GM13977 (cell line): Measurements from ENCODE around the gene COP1.

Experiments
- DNase-seq: peaks from one replicate; pipeline ENCODE4 v3.0.0; 2012; ENCODE audit warnings: low spot score
- CTCF ChIP-seq: IDR thresholded peaks from 2 replicates; pipeline ENCODE4 v1.5.1; 2012; ENCODE audit warnings: mild to moderate bottlenecking, control low read depth; ENCODE audit not compliant: insufficient read depth; ENCODE audit errors: extremely low read depth, missing control alignments
- in situ Hi-C: fragments of 300-500 bp; cut with MboI; formaldehyde crosslinking; loops from one replicate; pipeline ENCODE4 v1.12.0; 2022; ENCODE audit warnings: low sequenced_read_pairs, low pct_unique_long_range_greater_than_20kb, mixed read lengths, inconsistent platforms; ENCODE audit not compliant: unreplicated experiment

COP1 gene

DNA sequence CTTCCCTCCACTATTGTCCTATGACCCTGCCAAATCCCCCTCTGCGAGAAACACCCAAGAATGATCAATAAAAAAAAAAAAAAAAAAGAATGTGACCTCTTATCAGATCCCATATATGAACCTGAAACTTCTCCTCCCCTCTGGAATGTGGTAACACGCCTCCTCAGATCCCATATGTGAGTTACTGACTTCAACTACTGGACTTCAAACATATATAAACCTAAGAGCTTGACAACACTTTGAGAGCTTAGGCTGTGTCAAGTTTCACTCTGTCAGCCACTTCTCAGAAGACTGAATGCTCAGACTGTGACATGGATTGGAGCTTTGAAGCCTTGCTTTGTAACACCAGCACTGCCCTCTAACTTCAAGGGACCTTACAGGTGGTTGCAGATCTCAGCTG lies 148.4 kb downstream of the COP1 start:
- DNase-seq: no peak
- in situ Hi-C loops: loop anchor here (25.0 kb wide), 2 partner anchors 696 to 896 kb away; no protein-coding TSS in a partner anchor
- TF ChIP-seq CTCF: no peak

DNA sequence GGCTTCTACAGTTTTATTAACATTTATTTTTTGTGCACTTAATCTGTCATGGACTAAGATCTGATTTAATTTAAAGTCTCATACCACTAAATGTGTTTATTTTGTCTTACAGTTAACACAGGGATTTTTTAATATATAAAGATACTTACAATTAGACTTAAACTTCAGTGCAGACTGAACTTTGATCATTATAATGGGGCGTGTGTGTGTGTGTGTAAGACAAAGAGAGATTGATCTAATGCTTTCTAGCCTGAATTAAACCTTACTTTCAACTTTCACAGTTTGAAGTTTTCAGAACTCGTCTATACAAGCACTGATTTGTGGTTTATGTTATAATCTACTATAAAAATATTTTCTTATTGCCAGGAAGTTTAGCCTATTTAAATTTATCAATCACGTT lies 150.8 kb downstream of the COP1 start:
- in situ Hi-C loops: loop anchor here (25.0 kb wide), 2 partner anchors 694 to 894 kb away; no protein-coding TSS in a partner anchor
- no peak for DNase-seq
- no peak for TF ChIP-seq CTCF

DNA sequence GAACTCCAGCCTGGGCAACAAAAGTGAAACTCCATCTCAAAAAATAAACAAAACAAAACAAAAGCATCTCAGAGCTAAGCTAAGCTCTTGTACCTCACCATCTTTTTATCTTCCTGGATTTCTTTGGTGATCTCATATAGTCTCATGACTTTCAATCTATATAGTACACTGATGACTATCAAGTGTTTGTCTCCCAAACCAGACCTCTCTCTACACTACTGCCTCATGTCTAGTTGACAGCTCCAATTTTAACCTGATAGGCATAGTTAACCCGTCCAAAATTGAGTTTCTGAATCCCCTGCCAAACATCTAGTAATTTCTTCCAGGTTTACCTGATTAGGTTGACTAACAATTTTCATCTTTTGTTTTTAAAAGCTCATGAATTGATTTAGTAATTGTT lies 151.7 kb downstream of the COP1 start:
- in situ Hi-C loops: loop anchor here (25.0 kb wide), 2 partner anchors 693 to 893 kb away; no protein-coding TSS in a partner anchor
- DNase-seq: no peak
- TF ChIP-seq CTCF: no peak

DNA sequence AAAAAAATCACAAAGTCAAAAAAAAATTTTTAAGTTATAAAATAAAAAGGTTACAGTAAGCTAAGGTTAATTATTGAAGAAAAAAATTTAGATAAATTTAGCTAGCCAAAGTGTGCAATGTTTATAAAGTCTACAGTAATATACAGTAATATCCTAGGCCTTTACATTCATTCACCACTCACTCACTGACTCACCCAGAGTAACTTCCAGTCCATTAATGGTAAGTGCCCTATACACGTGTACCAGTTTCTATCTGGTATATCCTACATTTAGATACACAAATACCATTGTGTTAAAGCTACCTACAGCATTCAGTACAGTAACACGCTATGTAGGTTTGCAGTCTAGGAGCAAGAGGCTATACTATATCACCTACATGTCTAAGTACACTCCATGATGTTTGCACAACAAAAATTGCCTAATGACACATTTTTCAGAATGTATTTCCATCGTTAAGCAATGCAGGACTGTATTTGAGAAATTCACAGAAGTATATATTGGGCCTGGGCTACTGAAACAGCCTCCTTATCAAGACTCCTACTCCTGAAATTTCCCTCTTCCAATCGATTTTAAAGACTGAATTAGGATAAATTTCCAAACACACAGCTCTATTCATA lies 155.1 kb downstream of the COP1 start:
- TF ChIP-seq CTCF: no peak
- DNase-seq: no peak
- in situ Hi-C loops: loop anchor here (25.0 kb wide), 2 partner anchors 690 to 890 kb away; no protein-coding TSS in a partner anchor

GRCh38 chr1:176051402-176051801 lies 155.7 kb downstream of the COP1 start:
- no peak for DNase-seq
- in situ Hi-C loops: loop anchor here (25.0 kb wide), 2 partner anchors 689 to 889 kb away; no protein-coding TSS in a partner anchor
- no peak for TF ChIP-seq CTCF

DNA sequence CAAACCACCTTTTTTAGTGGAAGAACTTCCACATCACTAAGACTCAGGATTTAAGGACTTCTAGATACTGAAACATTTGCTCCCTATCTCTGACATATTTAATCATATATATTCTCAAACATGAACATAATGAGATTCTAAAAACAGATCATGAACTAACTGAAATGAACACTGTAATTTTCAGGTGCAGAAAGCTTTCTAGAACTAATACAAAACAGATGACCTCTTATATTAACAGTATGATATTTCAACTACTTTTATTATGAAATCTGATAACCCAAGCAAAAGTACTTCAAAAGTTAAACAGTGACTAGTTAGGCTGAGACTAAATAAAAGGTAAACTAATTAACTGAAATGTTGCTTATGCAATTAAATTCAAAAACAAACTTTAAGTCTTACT lies 157.5 kb downstream of the COP1 start:
- DNase-seq: no peak
- in situ Hi-C loops: no loop called here
- TF ChIP-seq CTCF: no peak

GRCh38 chr1:176046926-176047325 lies 160.2 kb downstream of the COP1 start:
- no peak for DNase-seq
- in situ Hi-C loops: no loop called here
- no peak for TF ChIP-seq CTCF
